Gastrocnemius medialis (tissue), 4 donors: Measurements from ENCODE around the gene ATP11A. TPM values are rescaled to one million over a fixed set of nuclear protein-coding genes. Genes with fewer than 3 reads are reported as not detected.

Experiments used
- ATAC-seq, 2 donors: fragments of 150-250 bp; one replicate each; pipeline ENCODE4 v1.9.1; 2016
- DNase-seq, 2 donors: peaks; one replicate each; pipeline ENCODE4 v3.0.0-alpha.2; 2019
- H3K27ac ChIP-seq, 4 donors: fragments of 200-600 bp; sonication (generic); 1 replicate in 1 of 4; 2 replicates in 3 of 4; pipeline ENCODE4 v1.5.1; 2016 to 2018; ENCODE audit warnings: mild to moderate bottlenecking in 2 of 4, moderate library complexity in 1 of 4
- H3K27me3 ChIP-seq, 3 donors: fragments of 200-600 bp; sonication (generic) in 2 of 3; 1 replicate in 1 of 3; 2 replicates in 2 of 3; pipeline versions ENCODE4 v1.5.1 to v1.6.0; 2016 to 2019; ENCODE audit warnings: mild to moderate bottlenecking in 1 of 3, moderate library complexity in 1 of 3
- H3K36me3 ChIP-seq, 2 donors: fragments of 200-600 bp; sonication (generic) in 1 of 2; one replicate each; pipeline ENCODE4 v1.5.1; 2017 to 2018
- H3K4me1 ChIP-seq, 2 donors: fragments of 200-600 bp; sonication (generic) in 1 of 2; one replicate each; pipeline ENCODE4 v1.5.1; 2016 to 2017; ENCODE audit warnings: mild to moderate bottlenecking in 2 of 2
- H3K4me3 ChIP-seq, 4 donors: fragments of 200-600 bp; sonication (generic) in 3 of 4; 1 replicate in 1 of 4; 2 replicates in 3 of 4; pipeline ENCODE4 v1.5.1; 2016 to 2019; ENCODE audit warnings: mild to moderate bottlenecking in 2 of 4
- H3K9me3 ChIP-seq, 3 donors: fragments of 200-600 bp; sonication (generic) in 2 of 3; 1 replicate in 1 of 3; 2 replicates in 2 of 3; pipeline ENCODE4 v1.5.1; 2016 to 2019
- POLR2A ChIP-seq, 2 donors: fragments of 450-650 bp; IDR thresholded peaks; one replicate each; pipeline ENCODE4 v1.6.1; 2017; ENCODE audit warnings: antibody characterized with exemption in 2 of 2, mild to moderate bottlenecking in 2 of 2, moderate library complexity in 2 of 2
- in situ Hi-C, 4 donors: fragments of 200-750 bp; cut with MboI; loops; one replicate each; pipeline versions ENCODE4 v1.15.0 to v1.8.0; 2017; ENCODE audit warnings: low sequenced_read_pairs in 4 of 4
- intact Hi-C: fragments of 100-400 bp; cut with DNase I; formaldehyde crosslinking; loops from one replicate; pipeline ENCODE4 v1.15.1; 2023; ENCODE audit warnings: low total_unique reads
- total RNA-seq, 4 donors: library from RNA; depleted of rRNA; stranded (reverse); fragments of >200 nt; gene quantifications; one replicate each; pipeline versions ENCODE4 v1.1.0 to v1.2.3, GENCODE V29; 2016
- TF ChIP-seq, protein P1 (sequence below), 5 experiments: fragments of 450-650 bp in 3 of 5; fragments of 200-600 bp in 2 of 5; sonication (generic) in 2 of 5; IDR thresholded peaks in 4 of 5; conservative IDR thresholded peaks in 1 of 5; 1 replicate in 4 of 5; 2 replicates in 1 of 5; pipeline ENCODE4 v1.5.1; 2016 to 2019; ENCODE audit warnings: antibody characterized with exemption in 5 of 5, mild to moderate bottlenecking in 3 of 5, moderate library complexity in 3 of 5

ATP11A gene
- total RNA-seq, 4 donors from 2014 or later = 10.0 to 14.2 (median 12.6) TPM

GRCh38 chr13:112931028-112931934 lies 241.4 kb downstream of the ATP11A start:
- DNase-seq = no peak
- Histone ChIP-seq H3K9me3 (no peaks in the 10 kb centered on the region), H3K4me3 (no peak overlapping the region), H3K4me1 (no peaks in the 10 kb centered on the region), H3K27ac (no peak overlapping the region), H3K36me3 (no peaks in the 10 kb centered on the region), H3K27me3 (peaks cover 0 to 31% (median 19%) of the 10 kb centered on the region in 3 donors)
- TF ChIP-seq, protein P1, sequence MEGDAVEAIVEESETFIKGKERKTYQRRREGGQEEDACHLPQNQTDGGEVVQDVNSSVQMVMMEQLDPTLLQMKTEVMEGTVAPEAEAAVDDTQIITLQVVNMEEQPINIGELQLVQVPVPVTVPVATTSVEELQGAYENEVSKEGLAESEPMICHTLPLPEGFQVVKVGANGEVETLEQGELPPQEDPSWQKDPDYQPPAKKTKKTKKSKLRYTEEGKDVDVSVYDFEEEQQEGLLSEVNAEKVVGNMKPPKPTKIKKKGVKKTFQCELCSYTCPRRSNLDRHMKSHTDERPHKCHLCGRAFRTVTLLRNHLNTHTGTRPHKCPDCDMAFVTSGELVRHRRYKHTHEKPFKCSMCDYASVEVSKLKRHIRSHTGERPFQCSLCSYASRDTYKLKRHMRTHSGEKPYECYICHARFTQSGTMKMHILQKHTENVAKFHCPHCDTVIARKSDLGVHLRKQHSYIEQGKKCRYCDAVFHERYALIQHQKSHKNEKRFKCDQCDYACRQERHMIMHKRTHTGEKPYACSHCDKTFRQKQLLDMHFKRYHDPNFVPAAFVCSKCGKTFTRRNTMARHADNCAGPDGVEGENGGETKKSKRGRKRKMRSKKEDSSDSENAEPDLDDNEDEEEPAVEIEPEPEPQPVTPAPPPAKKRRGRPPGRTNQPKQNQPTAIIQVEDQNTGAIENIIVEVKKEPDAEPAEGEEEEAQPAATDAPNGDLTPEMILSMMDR (IDR thresholded peaks at IDR 0.05 in 4 of 5, conservative IDR thresholded peaks at IDR 0.05 in 1 of 5) = peak in 2 of 5 experiments; percentile 7 to 49
- TF ChIP-seq POLR2A (IDR thresholded peaks at IDR 0.05) = no peak
- in situ Hi-C loops = loop anchor here in 1 of 4 donors (25.0 kb wide), 1 partner anchor 456 kb away; no protein-coding TSS in a partner anchor
- no peak for ATAC-seq
- intact Hi-C loops = loop anchor here (10.0 kb wide), 1 partner anchor 264 kb away; no protein-coding TSS in a partner anchor

GRCh38 chr13:112932971-112933370 lies 243.1 kb downstream of the ATP11A start:
- TF ChIP-seq, protein P1 (IDR thresholded peaks at IDR 0.05 in 4 of 5, conservative IDR thresholded peaks at IDR 0.05 in 1 of 5) = no peak
- TF ChIP-seq POLR2A (IDR thresholded peaks at IDR 0.05) = no peak
- Histone ChIP-seq H3K36me3 (no peaks in the 10 kb centered on the region), H3K4me3 (no peak overlapping the region), H3K27me3 (peaks cover 0 to 24% (median 13%) of the 10 kb centered on the region in 3 donors), H3K9me3 (no peaks in the 10 kb centered on the region), H3K4me1 (no peaks in the 10 kb centered on the region), H3K27ac (no peak overlapping the region)
- ATAC-seq (no peak), DNase-seq (no peak)
- intact Hi-C loops = loop anchor here (10.0 kb wide), 1 partner anchor 262 kb away; no protein-coding TSS in a partner anchor
- in situ Hi-C loops = loop anchor here in 1 of 4 donors (25.0 kb wide), 1 partner anchor 454 kb away; no protein-coding TSS in a partner anchor

DNA sequence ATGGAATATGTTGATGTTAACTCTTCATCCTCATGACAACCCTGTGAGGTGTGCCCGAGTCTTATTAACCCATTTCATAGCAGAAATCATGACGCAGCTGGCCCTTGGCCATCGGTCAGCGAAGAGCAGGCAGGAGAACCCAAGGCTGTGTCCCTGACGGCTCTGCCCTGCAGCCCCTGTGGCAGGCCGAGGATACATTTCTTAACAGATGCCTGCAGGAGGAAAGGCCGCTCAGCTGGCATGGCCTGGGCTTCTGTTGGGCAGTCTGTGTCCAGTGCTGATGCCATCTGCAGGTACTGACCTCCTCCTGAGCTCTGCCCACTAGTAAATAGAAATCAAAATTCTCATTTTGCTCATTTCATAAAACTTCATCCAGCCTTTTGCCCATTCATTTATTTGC lies 243.8 kb downstream of the ATP11A start:
- TF ChIP-seq POLR2A (IDR thresholded peaks at IDR 0.05) = no peak
- TF ChIP-seq, protein P1 (IDR thresholded peaks at IDR 0.05 in 4 of 5, conservative IDR thresholded peaks at IDR 0.05 in 1 of 5) = no peak
- ATAC-seq (no peak), DNase-seq (no peak)
- no peaks in the 10 kb centered on the region for H3K36me3 ChIP-seq
- H3K4me1 ChIP-seq = no peaks in the 10 kb centered on the region
- no peak overlapping the region for H3K4me3 ChIP-seq
- in situ Hi-C loops (loop anchor here in 1 of 4 donors (25.0 kb wide), 1 partner anchor 454 kb away; no protein-coding TSS in a partner anchor), intact Hi-C loops (loop anchor here (10.0 kb wide), 1 partner anchor 261 kb away; no protein-coding TSS in a partner anchor)
- no peak overlapping the region for H3K27ac ChIP-seq
- H3K9me3 ChIP-seq = no peaks in the 10 kb centered on the region
- peaks cover 0 to 20% (median 8%) of the 10 kb centered on the region in 3 donors for H3K27me3 ChIP-seq

DNA sequence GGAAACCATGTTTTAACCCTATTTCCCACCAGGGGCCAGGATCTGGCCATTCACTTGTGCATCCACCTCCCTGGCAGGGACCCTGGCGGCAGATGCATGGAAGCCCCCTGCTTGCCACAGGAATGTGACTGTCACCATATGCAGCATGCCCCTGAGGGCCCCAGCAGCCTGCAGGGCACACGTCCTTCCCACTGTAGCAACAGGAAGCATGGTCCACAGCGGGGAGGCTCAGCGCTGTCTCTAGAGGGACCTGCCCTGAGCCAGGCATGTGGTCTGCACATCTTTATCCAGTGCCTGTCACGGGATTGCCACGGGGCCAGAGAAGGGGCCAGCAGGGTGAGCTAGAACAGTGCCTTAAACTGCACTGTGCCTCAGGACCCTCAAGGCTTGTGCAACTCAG lies 244.2 kb downstream of the ATP11A start:
- in situ Hi-C loops (loop anchor here in 1 of 4 donors (25.0 kb wide), 1 partner anchor 453 kb away; no protein-coding TSS in a partner anchor), intact Hi-C loops (loop anchor here (10.0 kb wide), 1 partner anchor 261 kb away; no protein-coding TSS in a partner anchor)
- Histone ChIP-seq H3K4me3 (no peak overlapping the region), H3K4me1 (no peaks in the 10 kb centered on the region), H3K9me3 (no peaks in the 10 kb centered on the region), H3K27me3 (peaks cover 0 to 20% (median 8%) of the 10 kb centered on the region in 3 donors), H3K27ac (no peak overlapping the region), H3K36me3 (no peaks in the 10 kb centered on the region)
- no peak for DNase-seq
- TF ChIP-seq, protein P1 (IDR thresholded peaks at IDR 0.05 in 4 of 5, conservative IDR thresholded peaks at IDR 0.05 in 1 of 5) = no peak
- no peak for TF ChIP-seq POLR2A (IDR thresholded peaks at IDR 0.05)
- ATAC-seq = no peak

Other genes starting within 250 kb of the ATP11A start
- gene TUBGCP3, start 101.9 kb upstream of the ATP11A start, total RNA-seq = 10 to 100 TPM in 3 of 4 donors, 1 to 10 TPM in 1; 10.0 to 14.3 (median 11.0) TPM